B cell (primary cell): ENCODE results near the gene MOK. TPM values are rescaled to one million over a fixed set of nuclear protein-coding genes. Genes with fewer than 3 reads are reported as not detected.
A peak's percentile ranks its signal among the peaks of the same experiment; 100 is the strongest.

ENCODE experiments used
- ATAC-seq: fragments of 200-7000 bp; cut with Tn5 transposase; one replicate; pipeline ENCODE4 v1.10.0; 2021; ENCODE audit warnings: low read depth, mild to moderate bottlenecking, moderate number of reproducible peaks, moderate library complexity
- CTCF ChIA-PET: fragments of 350-600 bp; sonication (Branson Sonifier 250); formaldehyde crosslinking; loops from one replicate; lab custom pipeline; 2021; ENCODE audit warnings: antibody characterized with exemption, inconsistent platforms; lab: Charles Lee
- POLR2A ChIA-PET: fragments of 350-600 bp; sonication (Branson Sonifier 250); formaldehyde crosslinking; loops from one replicate; lab custom pipeline; 2021; ENCODE audit warnings: antibody characterized with exemption; lab: Charles Lee
- DNase-seq: peaks from one replicate; pipeline ENCODE4 v3.0.0; 2013
- H2AFZ ChIP-seq: 2 replicates; pipeline ENCODE4 v1.6.1; 2012; ENCODE audit warnings: mild to moderate bottlenecking, low read depth, low read length; ENCODE audit not compliant: insufficient read depth, poor library complexity, severe bottlenecking
- H3K27ac ChIP-seq, 2 donors: 1 replicate in 1 of 2; 2 replicates in 1 of 2; pipeline ENCODE4 v1.5.1; 2012 to 2013; ENCODE audit warnings: low read length in 2 of 2, mild to moderate bottlenecking in 2 of 2, moderate library complexity in 1 of 2
- H3K27me3 ChIP-seq, 4 experiments: fragments of 200-600 bp in 1 of 4; sonication (generic) in 1 of 4; replicated peaks in 1 of 4; 1 replicate in 2 of 4; 2 replicates in 2 of 4; pipeline versions ENCODE4 v1.6.1 to v1.7.0; 2013 to 2016; ENCODE audit warnings: low read length in 3 of 4, mild to moderate bottlenecking in 2 of 4, mixed read lengths in 1 of 4, moderate library complexity in 1 of 4; ENCODE audit not compliant: insufficient read depth in 4 of 4, control insufficient read depth in 3 of 4; ENCODE audit errors: control extremely low read depth in 1 of 4
- H3K36me3 ChIP-seq, 2 experiments: replicated peaks in 1 of 2; 1 replicate in 1 of 2; 2 replicates in 1 of 2; pipeline versions ENCODE4 v1.6.1 to v1.7.1; 2013; ENCODE audit warnings: low read length in 1 of 2; ENCODE audit not compliant: insufficient read depth in 2 of 2, control insufficient read depth in 1 of 2; ENCODE audit errors: control extremely low read depth in 1 of 2, extremely low read depth in 1 of 2
- H3K4me1 ChIP-seq, 2 donors: fragments of 200-600 bp in 1 of 2; sonication (generic) in 1 of 2; 1 replicate in 1 of 2; 2 replicates in 1 of 2; pipeline versions ENCODE4 v1.5.1 to v1.6.1; 2013 to 2017; ENCODE audit warnings: low read length in 2 of 2; ENCODE audit not compliant: control insufficient read depth in 2 of 2, insufficient read depth in 2 of 2
- H3K4me2 ChIP-seq: replicated peaks from 2 replicates; pipeline ENCODE3; 2012; ENCODE audit warnings: mild to moderate bottlenecking, low read depth, low read length; ENCODE audit not compliant: poor library complexity, severe bottlenecking
- H3K4me3 ChIP-seq, 5 experiments: fragments of 200-600 bp in 1 of 5; sonication (generic) in 1 of 5; 1 replicate in 3 of 5; 2 replicates in 2 of 5; pipeline versions ENCODE4 v1.5.1 to v1.7.0; 2011 to 2016; ENCODE audit warnings: low read length in 4 of 5, mild to moderate bottlenecking in 4 of 5, low read depth in 2 of 5, control low read depth in 1 of 5, moderate library complexity in 1 of 5; ENCODE audit not compliant: insufficient read depth in 1 of 5; ENCODE audit errors: control extremely low read depth in 1 of 5, extremely low read depth in 1 of 5
- H3K79me2 ChIP-seq: fragments of 200-600 bp; sonication (generic); one replicate; pipeline ENCODE4 v1.6.0; 2016; ENCODE audit warnings: low read length; ENCODE audit not compliant: control insufficient read depth, insufficient read depth
- H3K9ac ChIP-seq: fragments of 200-600 bp; sonication (generic); 2 replicates; pipeline ENCODE4 v1.6.1; 2017; ENCODE audit warnings: mild to moderate bottlenecking, low read length, moderate library complexity
- H3K9me3 ChIP-seq, 3 donors: one replicate each; pipeline versions ENCODE4 v1.6.1 to v1.7.1; 2013; ENCODE audit warnings: low read length in 2 of 3; ENCODE audit not compliant: control insufficient read depth in 2 of 3, insufficient read depth in 1 of 3; ENCODE audit errors: control extremely low read depth in 1 of 3
- H4K20me1 ChIP-seq: 2 replicates; pipeline ENCODE4 v1.6.0; 2012; ENCODE audit warnings: mild to moderate bottlenecking, low read length; ENCODE audit not compliant: insufficient read depth, control insufficient read depth, poor library complexity, severe bottlenecking
- H3K27ac Mint-ChIP-seq: one replicate; pipeline ENCODE4 v1.8.0; 2021; ENCODE audit warnings: mixed read lengths
- H3K27me3 Mint-ChIP-seq: one replicate; pipeline ENCODE4 v1.8.0; 2021; ENCODE audit warnings: mixed read lengths
- H3K4me1 Mint-ChIP-seq: one replicate; pipeline ENCODE4 v1.8.0; 2021; ENCODE audit warnings: mixed read lengths
- H3K4me3 Mint-ChIP-seq: one replicate; pipeline ENCODE4 v1.8.0; 2021; ENCODE audit warnings: mixed read lengths
- H3K9me3 Mint-ChIP-seq: one replicate; pipeline ENCODE4 v1.8.0; 2022; ENCODE audit warnings: mixed read lengths; ENCODE audit not compliant: insufficient read depth
- EZH2 ChIP-seq: IDR thresholded peaks from 2 replicates; pipeline ENCODE4 v1.6.1; 2012; ENCODE audit warnings: borderline replicate concordance, low read depth, mild to moderate bottlenecking, moderate library complexity, low read length; ENCODE audit not compliant: insufficient read depth, poor library complexity, severe bottlenecking
- WGBS: methylation state at CpG from one replicate; pipeline ENCODE4 v1.1.5; 2013; ENCODE audit warnings: missing lambda C conversion rate; ENCODE audit not compliant: insufficient coverage; 5-methylcytosine and 5-hydroxymethylcytosine counted together
- intact Hi-C: fragments of 100-400 bp; cut with micrococcal nuclease; formaldehyde crosslinking; loops from one replicate; pipeline ENCODE4 v1.10.0; 2022
- polyA plus RNA-seq: library from polyadenylated mRNA; depleted of rRNA; stranded (reverse); fragments of >200 nt; gene quantifications from 2 replicates; pipeline ENCODE4 v1.2.3, GENCODE V29; 2012
- total RNA-seq, 2 donors: library from RNA; stranded (reverse); fragments of 120-200 nt in 1 of 2; gene quantifications; 1 replicate in 1 of 2; 2 replicates in 1 of 2; pipeline versions ENCODE4 v1.2.3 to v1.2.4, GENCODE V29; 2013 to 2022
- TF ChIP-seq, protein P1 (sequence below): fragments of 200-600 bp; IDR thresholded peaks from one replicate; pipeline ENCODE4 v1.8.0; 2022; ENCODE audit warnings: antibody characterized with exemption, mild to moderate bottlenecking

The MOK gene
- total and polyA plus RNA-seq, 2 donors (not counting 1 experiment from before 2014, with no cell fraction given) = 1.2 to 3.0 TPM

DNA sequence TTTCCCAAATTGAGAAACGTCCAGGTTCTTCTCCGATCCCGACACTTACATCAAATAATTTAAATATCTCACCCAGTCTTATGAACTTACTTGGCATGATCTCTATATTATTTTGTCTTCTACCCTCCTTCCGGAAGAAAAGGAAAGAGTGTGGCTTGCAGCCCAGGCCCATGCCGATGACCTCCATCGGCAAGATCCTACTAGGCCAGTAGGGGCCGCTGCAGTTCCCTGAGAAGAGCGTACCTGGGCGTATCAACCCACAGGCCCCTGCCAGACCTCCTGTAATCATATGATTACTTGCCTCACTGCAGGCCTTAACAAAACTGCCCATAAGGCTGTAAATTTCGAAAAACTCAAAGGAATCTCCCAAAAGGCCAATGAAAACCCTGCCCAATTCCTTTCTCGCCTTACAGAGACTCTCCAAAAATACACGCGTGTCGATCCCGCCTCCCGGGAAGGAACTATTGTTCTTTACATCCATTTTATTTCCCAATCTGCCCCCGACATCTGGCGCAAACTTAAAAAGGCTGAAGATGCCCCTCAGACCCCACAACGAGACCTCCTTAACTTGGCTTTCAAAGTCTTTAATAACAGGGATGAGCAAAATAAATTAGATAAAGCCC lies 69.6 kb downstream of the MOK start:
- Histone ChIP-seq H3K27ac (no peak overlapping the region), H2AFZ (peak overlapping the region; percentile 60), H3K4me2 (peak overlapping the region; percentile 45)

More for the DNA sequence above, 69.6 kb downstream of the MOK start:
- peak; percentile 74 for DNase-seq
- Mint-ChIP-seq H3K27ac (no peak overlapping the region), H3K4me1 (no peaks in the 10 kb centered on the region), H3K9me3 (no peaks in the 10 kb centered on the region), H3K4me3 (no peak overlapping the region), H3K27me3 (no peaks in the 10 kb centered on the region)
- TF ChIP-seq, protein P1, sequence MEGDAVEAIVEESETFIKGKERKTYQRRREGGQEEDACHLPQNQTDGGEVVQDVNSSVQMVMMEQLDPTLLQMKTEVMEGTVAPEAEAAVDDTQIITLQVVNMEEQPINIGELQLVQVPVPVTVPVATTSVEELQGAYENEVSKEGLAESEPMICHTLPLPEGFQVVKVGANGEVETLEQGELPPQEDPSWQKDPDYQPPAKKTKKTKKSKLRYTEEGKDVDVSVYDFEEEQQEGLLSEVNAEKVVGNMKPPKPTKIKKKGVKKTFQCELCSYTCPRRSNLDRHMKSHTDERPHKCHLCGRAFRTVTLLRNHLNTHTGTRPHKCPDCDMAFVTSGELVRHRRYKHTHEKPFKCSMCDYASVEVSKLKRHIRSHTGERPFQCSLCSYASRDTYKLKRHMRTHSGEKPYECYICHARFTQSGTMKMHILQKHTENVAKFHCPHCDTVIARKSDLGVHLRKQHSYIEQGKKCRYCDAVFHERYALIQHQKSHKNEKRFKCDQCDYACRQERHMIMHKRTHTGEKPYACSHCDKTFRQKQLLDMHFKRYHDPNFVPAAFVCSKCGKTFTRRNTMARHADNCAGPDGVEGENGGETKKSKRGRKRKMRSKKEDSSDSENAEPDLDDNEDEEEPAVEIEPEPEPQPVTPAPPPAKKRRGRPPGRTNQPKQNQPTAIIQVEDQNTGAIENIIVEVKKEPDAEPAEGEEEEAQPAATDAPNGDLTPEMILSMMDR = peak; percentile 83
- TF ChIP-seq EZH2 = no peak
- ChIA-PET POLR2A (no interaction called here), CTCF (no interaction called here)
- WGBS = 53% methylated on average over 16 of the region's 19 CpGs
- intact Hi-C loops = loop anchor here (1.0 kb wide), 1 partner anchor 79 kb away; no protein-coding TSS in a partner anchor
- peak; percentile 90 for ATAC-seq
- Histone ChIP-seq H3K27me3 (peaks cover 0 to 4% (median under 1%) of the 10 kb centered on the region in 4 experiments), H4K20me1 (no peaks in the 10 kb centered on the region), H3K4me1 (peaks cover 0 to 6% of the 10 kb centered on the region in 2 donors), H3K9me3 (peaks cover 0 to 2% (median 0%) of the 10 kb centered on the region in 3 donors), H3K79me2 (no peaks in the 10 kb centered on the region), H3K9ac (no peak overlapping the region), H3K36me3 (no peaks in the 10 kb centered on the region), H3K4me3 (peak overlapping the region in 1 of 5 experiments; percentile 30)
